Tibial nerve (tissue), 3 donors: Measurements from ENCODE around the gene KDM2B.

Source experiments
- POLR2A ChIP-seq, 2 donors: fragments of 450-650 bp; IDR thresholded peaks; one replicate each; pipeline ENCODE4 v1.6.1; 2017; ENCODE audit warnings: antibody characterized with exemption in 2 of 2, mild to moderate bottlenecking in 2 of 2, moderate library complexity in 2 of 2
- TF ChIP-seq, protein P1 (sequence below), 5 experiments: fragments of 200-600 bp in 3 of 5; fragments of 450-650 bp in 2 of 5; sonication (generic) in 3 of 5; IDR thresholded peaks; one replicate each; pipeline ENCODE4 v1.5.1; 2016 to 2019; ENCODE audit warnings: antibody characterized with exemption in 5 of 5, mild to moderate bottlenecking in 3 of 5, moderate library complexity in 2 of 5

DNA sequence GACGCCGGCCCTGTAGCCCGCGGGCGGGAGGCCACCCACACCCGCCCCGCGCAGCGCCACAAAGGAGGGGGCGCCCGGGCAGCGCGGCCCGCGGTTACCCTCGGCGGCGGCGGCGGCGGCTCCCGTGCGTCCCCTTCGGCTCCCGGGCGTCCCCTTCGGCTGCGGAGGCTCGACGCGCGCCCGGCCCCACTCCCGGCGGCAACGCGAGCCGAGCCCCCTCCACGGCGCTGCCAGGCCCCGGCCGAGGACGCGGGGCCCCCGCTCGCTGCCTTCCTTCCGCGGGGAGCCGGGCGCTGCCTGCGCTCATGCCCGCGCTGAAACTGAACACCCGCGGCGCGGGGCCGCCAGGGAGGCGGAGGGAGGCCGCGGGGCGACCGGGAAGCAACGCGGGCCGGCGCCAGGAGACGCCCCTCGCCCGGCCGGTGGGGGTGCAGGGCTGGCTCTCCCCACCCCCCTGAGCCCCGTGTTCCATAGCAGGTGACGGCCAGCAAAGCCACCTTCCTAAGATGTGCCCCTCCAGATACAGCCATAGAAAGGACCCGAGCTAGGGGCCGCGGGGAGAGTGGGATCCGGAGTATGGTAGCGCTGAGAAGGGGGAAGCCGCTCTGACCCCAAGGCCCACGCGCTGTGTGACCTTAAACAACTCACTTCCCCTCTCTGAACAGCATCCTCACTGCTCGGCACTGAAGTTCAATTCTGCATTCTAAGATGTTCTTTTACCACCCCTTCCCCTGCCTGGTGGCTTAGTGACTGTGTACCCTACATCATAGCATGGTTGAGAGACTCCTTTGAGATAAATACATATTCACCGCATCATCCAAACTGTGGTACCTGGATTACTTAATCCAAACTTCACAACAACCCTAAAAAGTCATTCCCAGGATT lies 42.8 kb downstream of the KDM2B start:
- TF ChIP-seq, protein P1, sequence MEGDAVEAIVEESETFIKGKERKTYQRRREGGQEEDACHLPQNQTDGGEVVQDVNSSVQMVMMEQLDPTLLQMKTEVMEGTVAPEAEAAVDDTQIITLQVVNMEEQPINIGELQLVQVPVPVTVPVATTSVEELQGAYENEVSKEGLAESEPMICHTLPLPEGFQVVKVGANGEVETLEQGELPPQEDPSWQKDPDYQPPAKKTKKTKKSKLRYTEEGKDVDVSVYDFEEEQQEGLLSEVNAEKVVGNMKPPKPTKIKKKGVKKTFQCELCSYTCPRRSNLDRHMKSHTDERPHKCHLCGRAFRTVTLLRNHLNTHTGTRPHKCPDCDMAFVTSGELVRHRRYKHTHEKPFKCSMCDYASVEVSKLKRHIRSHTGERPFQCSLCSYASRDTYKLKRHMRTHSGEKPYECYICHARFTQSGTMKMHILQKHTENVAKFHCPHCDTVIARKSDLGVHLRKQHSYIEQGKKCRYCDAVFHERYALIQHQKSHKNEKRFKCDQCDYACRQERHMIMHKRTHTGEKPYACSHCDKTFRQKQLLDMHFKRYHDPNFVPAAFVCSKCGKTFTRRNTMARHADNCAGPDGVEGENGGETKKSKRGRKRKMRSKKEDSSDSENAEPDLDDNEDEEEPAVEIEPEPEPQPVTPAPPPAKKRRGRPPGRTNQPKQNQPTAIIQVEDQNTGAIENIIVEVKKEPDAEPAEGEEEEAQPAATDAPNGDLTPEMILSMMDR (IDR thresholded peaks at IDR 0.05), result no peak
- no peak for TF ChIP-seq POLR2A (IDR thresholded peaks at IDR 0.05)
